CD4-positive, alpha-beta T cell (primary cell): ENCODE data around the gene ASAH2. TPM values are rescaled to one million over a fixed set of nuclear protein-coding genes. Genes with fewer than 3 reads are reported as not detected.

Experiments used
- ATAC-seq: fragments of 200-7000 bp; cut with Tn5 transposase; one replicate; pipeline ENCODE4 v1.10.0; 2022; ENCODE audit warnings: mild to moderate bottlenecking; ENCODE audit not compliant: poor library complexity
- CTCF ChIA-PET: fragments of 350-600 bp; sonication (Branson Sonifier 250); formaldehyde crosslinking; loops from one replicate; lab custom pipeline; 2021; ENCODE audit warnings: antibody characterized with exemption, inconsistent platforms; lab: Charles Lee
- POLR2A ChIA-PET: fragments of 350-600 bp; sonication (Branson Sonifier 250); formaldehyde crosslinking; loops from one replicate; lab custom pipeline; 2021; ENCODE audit warnings: antibody characterized with exemption, inconsistent platforms; lab: Charles Lee
- DNase-seq, 14 experiments: peaks; one replicate each; pipeline ENCODE4 v3.0.0-alpha.2; 2013 to 2020; ENCODE audit warnings: mixed read lengths in 2 of 14
- H3K27ac ChIP-seq, 2 donors: one replicate each; pipeline versions ENCODE4 v1.5.1 to v1.7.0; 2013; ENCODE audit warnings: low read length in 2 of 2, low read depth in 1 of 2, mild to moderate bottlenecking in 1 of 2
- H3K27me3 ChIP-seq, 2 experiments: 1 replicate in 1 of 2; 2 replicates in 1 of 2; pipeline versions ENCODE4 v1.6.1 to v1.7.0; 2013; ENCODE audit warnings: low read length in 2 of 2, control low read depth in 1 of 2, mild to moderate bottlenecking in 1 of 2, moderate library complexity in 1 of 2; ENCODE audit not compliant: insufficient read depth in 2 of 2, control insufficient read depth in 1 of 2
- H3K36me3 ChIP-seq: one replicate; pipeline ENCODE4 v1.6.1; 2013; ENCODE audit warnings: low read length, control low read depth; ENCODE audit not compliant: insufficient read depth
- H3K4me1 ChIP-seq: one replicate; pipeline ENCODE4 v1.6.1; 2013; ENCODE audit warnings: low read length, control low read depth; ENCODE audit not compliant: insufficient read depth
- H3K4me3 ChIP-seq: one replicate; pipeline ENCODE4 v1.5.1; 2013; ENCODE audit warnings: mild to moderate bottlenecking, low read length, moderate library complexity
- H3K9me3 ChIP-seq, 2 experiments: 1 replicate in 1 of 2; 2 replicates in 1 of 2; pipeline versions ENCODE4 v1.6.1 to v1.7.0; 2013; ENCODE audit warnings: low read length in 2 of 2, mild to moderate bottlenecking in 2 of 2, control low read depth in 1 of 2, moderate library complexity in 1 of 2; ENCODE audit not compliant: control insufficient read depth in 1 of 2, insufficient read depth in 1 of 2
- H3K27ac Mint-ChIP-seq: one replicate; pipeline ENCODE4 v1.8.0; 2020; ENCODE audit warnings: mixed read lengths
- H3K27me3 Mint-ChIP-seq: one replicate; pipeline ENCODE4 v1.8.0; 2021; ENCODE audit warnings: mixed read lengths
- H3K36me3 Mint-ChIP-seq: one replicate; pipeline ENCODE4 v1.8.0; 2021; ENCODE audit warnings: low read depth, mixed read lengths
- H3K4me1 Mint-ChIP-seq: one replicate; pipeline ENCODE4 v1.8.0; 2021; ENCODE audit warnings: low read depth, mixed read lengths
- H3K4me3 Mint-ChIP-seq: one replicate; pipeline ENCODE4 v1.8.0; 2020; ENCODE audit warnings: mild to moderate bottlenecking, mixed read lengths
- H3K9me3 Mint-ChIP-seq: one replicate; pipeline ENCODE4 v1.8.0; 2020; ENCODE audit warnings: mixed read lengths
- intact Hi-C, 2 experiments: fragments of 100-400 bp; cut with DNase I in 1 of 2; cut with micrococcal nuclease in 1 of 2; formaldehyde crosslinking; loops; one replicate each; pipeline versions ENCODE4 v1.15.1 to v1.9.0; 2023 to 2025; cut with DNase I, micrococcal nuclease
- total RNA-seq, 174 experiments: library from RNA in 2 of 174; stranded (reverse) in 2 of 174; gene quantifications; one replicate each; pipeline ENCODE4 v1.2.3 and lab custom pipeline; 2021 to 2026
- TF ChIP-seq, protein P1 (sequence below): fragments of 200-600 bp; IDR thresholded peaks from one replicate; pipeline ENCODE4 v1.8.0; 2022; ENCODE audit warnings: antibody characterized with exemption, mild to moderate bottlenecking

The ASAH2 gene
- total RNA-seq, 2 experiments from 2014 or later = 1.1 to 2.1 TPM

DNA sequence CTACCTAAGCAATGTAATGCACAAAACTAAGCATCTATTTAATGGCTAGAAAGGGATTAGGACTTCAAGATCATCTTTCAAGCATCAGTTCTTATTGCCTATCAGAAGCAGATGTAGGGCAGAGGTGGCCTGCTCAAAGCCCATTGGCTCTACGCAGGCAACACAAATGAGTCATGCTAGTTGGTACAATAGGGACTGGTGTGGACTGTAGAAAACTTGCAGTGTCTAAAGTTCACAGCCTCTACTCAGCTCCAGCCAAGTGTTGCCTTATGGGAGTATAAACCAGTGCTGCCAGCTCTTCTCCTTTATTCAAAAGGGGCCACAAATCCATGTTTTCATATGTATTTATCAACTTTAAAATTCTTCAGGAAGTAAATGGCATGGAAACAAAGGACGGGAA, 31.7 kb downstream of the ASAH2 start:
- CTCF ChIA-PET = no interaction called here
- no peak overlapping the region for H3K4me3 Mint-ChIP-seq
- TF ChIP-seq, protein P1, sequence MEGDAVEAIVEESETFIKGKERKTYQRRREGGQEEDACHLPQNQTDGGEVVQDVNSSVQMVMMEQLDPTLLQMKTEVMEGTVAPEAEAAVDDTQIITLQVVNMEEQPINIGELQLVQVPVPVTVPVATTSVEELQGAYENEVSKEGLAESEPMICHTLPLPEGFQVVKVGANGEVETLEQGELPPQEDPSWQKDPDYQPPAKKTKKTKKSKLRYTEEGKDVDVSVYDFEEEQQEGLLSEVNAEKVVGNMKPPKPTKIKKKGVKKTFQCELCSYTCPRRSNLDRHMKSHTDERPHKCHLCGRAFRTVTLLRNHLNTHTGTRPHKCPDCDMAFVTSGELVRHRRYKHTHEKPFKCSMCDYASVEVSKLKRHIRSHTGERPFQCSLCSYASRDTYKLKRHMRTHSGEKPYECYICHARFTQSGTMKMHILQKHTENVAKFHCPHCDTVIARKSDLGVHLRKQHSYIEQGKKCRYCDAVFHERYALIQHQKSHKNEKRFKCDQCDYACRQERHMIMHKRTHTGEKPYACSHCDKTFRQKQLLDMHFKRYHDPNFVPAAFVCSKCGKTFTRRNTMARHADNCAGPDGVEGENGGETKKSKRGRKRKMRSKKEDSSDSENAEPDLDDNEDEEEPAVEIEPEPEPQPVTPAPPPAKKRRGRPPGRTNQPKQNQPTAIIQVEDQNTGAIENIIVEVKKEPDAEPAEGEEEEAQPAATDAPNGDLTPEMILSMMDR = no peak
- intact Hi-C loops = loop anchor here (5.0 to 10.0 kb wide), 2 partner anchors 625 to 627 kb away; no protein-coding TSS in a partner anchor
- no peak for DNase-seq
- H3K4me1 ChIP-seq = no peaks in the 10 kb centered on the region
- no peaks in the 10 kb centered on the region for H3K9me3 Mint-ChIP-seq
- H3K4me1 Mint-ChIP-seq = no peaks in the 10 kb centered on the region
- H3K36me3 ChIP-seq = no peaks in the 10 kb centered on the region
- POLR2A ChIA-PET = no interaction called here
- no peak for ATAC-seq
- no peak overlapping the region for H3K27ac Mint-ChIP-seq
- peaks cover 19% of the 10 kb centered on the region for H3K27me3 Mint-ChIP-seq
- no peaks in the 10 kb centered on the region for H3K9me3 ChIP-seq
- peaks cover 0 to 11% of the 10 kb centered on the region in 2 experiments for H3K27me3 ChIP-seq
- no peak overlapping the region for H3K4me3 ChIP-seq
- no peaks in the 10 kb centered on the region for H3K36me3 Mint-ChIP-seq
- H3K27ac ChIP-seq = no peak overlapping the region

DNA sequence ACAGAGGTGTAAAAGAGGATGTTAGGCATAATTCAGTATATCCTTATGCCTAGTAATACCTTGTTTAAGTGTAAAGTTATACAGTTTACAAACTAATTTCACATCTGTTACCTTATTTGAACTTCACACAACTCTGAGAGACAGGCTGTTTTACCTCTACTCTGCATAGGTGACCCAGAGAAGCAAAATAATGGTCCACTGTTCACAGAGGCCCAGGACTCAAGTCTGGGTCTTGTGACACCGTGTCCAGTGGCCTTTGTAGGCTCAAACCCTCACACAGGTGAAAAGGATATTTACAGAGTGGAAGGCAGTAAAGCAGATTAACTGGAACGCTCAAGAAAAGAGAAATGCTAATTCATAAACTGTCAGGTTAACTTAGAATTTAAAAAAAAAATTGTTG, 32.1 kb downstream of the ASAH2 start:
- no peaks in the 10 kb centered on the region for H3K9me3 ChIP-seq
- POLR2A ChIA-PET = no interaction called here
- Mint-ChIP-seq H3K27me3 (peaks cover 16% of the 10 kb centered on the region), H3K4me1 (no peaks in the 10 kb centered on the region), H3K36me3 (no peaks in the 10 kb centered on the region), H3K27ac (no peak overlapping the region), H3K4me3 (no peak overlapping the region), H3K9me3 (no peaks in the 10 kb centered on the region)
- CTCF ChIA-PET = no interaction called here
- ATAC-seq (no peak), DNase-seq (no peak)
- intact Hi-C loops = no loop called here
- TF ChIP-seq, protein P1 = no peak
- H3K4me1 ChIP-seq = no peaks in the 10 kb centered on the region
- H3K36me3 ChIP-seq = no peaks in the 10 kb centered on the region
- H3K4me3 ChIP-seq = no peak overlapping the region
- peaks cover 0 to 11% of the 10 kb centered on the region in 2 experiments for H3K27me3 ChIP-seq
- H3K27ac ChIP-seq = no peak overlapping the region

DNA sequence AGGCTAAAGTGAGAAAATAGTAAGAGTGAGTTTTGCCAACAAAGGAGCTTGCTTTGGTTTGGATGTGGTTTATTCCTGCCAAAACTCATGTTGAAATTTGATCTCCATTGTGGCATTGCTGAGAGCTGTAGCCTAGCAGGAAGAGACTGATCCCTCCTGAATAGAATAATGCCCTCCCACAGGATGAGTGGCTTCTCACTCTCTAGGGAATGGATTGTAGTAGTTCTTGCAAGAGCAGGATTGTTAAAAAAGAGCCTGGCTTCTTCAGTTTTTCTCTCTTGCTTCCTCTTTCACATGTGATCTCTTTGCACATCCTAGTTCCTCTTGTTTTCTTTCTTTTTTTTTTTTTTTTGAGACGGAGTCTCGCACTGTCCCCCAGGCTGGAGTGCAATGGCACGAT, 34.4 kb downstream of the ASAH2 start:
- peaks cover 16% of the 10 kb centered on the region for H3K27me3 Mint-ChIP-seq
- Histone ChIP-seq H3K36me3 (no peaks in the 10 kb centered on the region), H3K4me1 (no peaks in the 10 kb centered on the region), H3K9me3 (no peaks in the 10 kb centered on the region), H3K27me3 (peaks cover 0 to 4% of the 10 kb centered on the region in 2 experiments), H3K4me3 (no peak overlapping the region), H3K27ac (no peak overlapping the region)
- intact Hi-C loops = no loop called here
- TF ChIP-seq, protein P1 = no peak
- POLR2A ChIA-PET = no interaction called here
- no peak overlapping the region for H3K4me3 Mint-ChIP-seq
- no peak overlapping the region for H3K27ac Mint-ChIP-seq
- CTCF ChIA-PET = interaction anchor here (0.6 kb wide), 1 partner anchor 638 kb away, joined by 3 read pairs; no protein-coding TSS in a partner anchor
- no peaks in the 10 kb centered on the region for H3K9me3 Mint-ChIP-seq
- no peak for ATAC-seq
- H3K36me3 Mint-ChIP-seq = no peaks in the 10 kb centered on the region
- no peaks in the 10 kb centered on the region for H3K4me1 Mint-ChIP-seq
- DNase-seq = no peak
